ENCODE measurements around the gene PSMC1. TPM values are rescaled to one million over a fixed set of nuclear protein-coding genes. Genes with fewer than 3 reads are reported as not detected.

The PSMC1 gene
- total RNA-seq, 1 experiment from 2014 or later = 147 TPM

- no TSS peak for BruUV-seq (replicated peaks)
- no peaks in the 10 kb centered on the region for H3K27me3 Mint-ChIP-seq (ENCODE audit: unreplicated experiment)
- no peaks in the 10 kb centered on the region for H3K9me3 Mint-ChIP-seq (ENCODE audit: low read depth, unreplicated experiment)
- no peak for TF ChIP-seq CTCF (IDR thresholded peaks at IDR 0.05; ENCODE audit: unreplicated experiment)
- H3K27ac Mint-ChIP-seq (ENCODE audit: unreplicated experiment) = peak overlapping the region; percentile 45
- no peak overlapping the region for H3K4me3 Mint-ChIP-seq (ENCODE audit: low read depth, unreplicated experiment)
- H3K4me1 Mint-ChIP-seq (ENCODE audit: low read depth, unreplicated experiment) = no peaks in the 10 kb centered on the region
- CTCF ChIA-PET = interaction anchor here (0.8 to 1.2 kb wide), 3 partner anchors 37 to 99 kb away, joined by 3 to 11 read pairs (median 8); partner anchors contain the start of gene CALM1
- peaks cover 20% of the 10 kb centered on the region for H3K36me3 Mint-ChIP-seq (ENCODE audit: insufficient read depth, unreplicated experiment)
- no peak for DNase-seq
- intact Hi-C loops (cut with micrococcal nuclease; ENCODE audit: unreplicated experiment) = loop anchor here (1.0 to 5.0 kb wide), 5 partner anchors 98 to 602 kb away; no protein-coding TSS in a partner anchor
Observed at GRCh38 chr14:90300611-90301047, 44.3 kb downstream of the PSMC1 start.

- CTCF ChIA-PET = interaction anchor here (0.8 to 1.4 kb wide), 11 partner anchors 12 to 457 kb away, joined by 3 to 15 read pairs (median 5); partner anchors contain the start of gene CALM1
- H3K27me3 Mint-ChIP-seq (ENCODE audit: unreplicated experiment) = no peaks in the 10 kb centered on the region
- H3K4me1 Mint-ChIP-seq (ENCODE audit: low read depth, unreplicated experiment) = no peaks in the 10 kb centered on the region
- no peaks in the 10 kb centered on the region for H3K9me3 Mint-ChIP-seq (ENCODE audit: low read depth, unreplicated experiment)
- H3K4me3 Mint-ChIP-seq (ENCODE audit: low read depth, unreplicated experiment) = no peak overlapping the region
- no peak for DNase-seq
- BruUV-seq (replicated peaks) = no TSS peak
- intact Hi-C loops (cut with micrococcal nuclease; ENCODE audit: unreplicated experiment) = loop anchor here (1.0 to 5.0 kb wide), 5 partner anchors 98 to 601 kb away; no protein-coding TSS in a partner anchor
- TF ChIP-seq CTCF (IDR thresholded peaks at IDR 0.05; ENCODE audit: unreplicated experiment) = no peak
- peaks cover 20% of the 10 kb centered on the region for H3K36me3 Mint-ChIP-seq (ENCODE audit: insufficient read depth, unreplicated experiment)
- no peak overlapping the region for H3K27ac Mint-ChIP-seq (ENCODE audit: unreplicated experiment)
Observed at GRCh38 chr14:90301122-90301521, 44.8 kb downstream of the PSMC1 start.

- H3K4me3 Mint-ChIP-seq (ENCODE audit: low read depth, unreplicated experiment) = no peak overlapping the region
- no peaks in the 10 kb centered on the region for H3K9me3 Mint-ChIP-seq (ENCODE audit: low read depth, unreplicated experiment)
- H3K36me3 Mint-ChIP-seq (ENCODE audit: insufficient read depth, unreplicated experiment) = peaks cover 14% of the 10 kb centered on the region
- BruUV-seq (replicated peaks) = no TSS peak
- CTCF ChIA-PET = interaction anchor here (0.8 to 1.4 kb wide), 12 partner anchors 12 to 457 kb away, joined by 3 to 15 read pairs (median 4); partner anchors contain the start of gene CALM1
- TF ChIP-seq CTCF (IDR thresholded peaks at IDR 0.05; ENCODE audit: unreplicated experiment) = no peak
- DNase-seq = no peak
- no peaks in the 10 kb centered on the region for H3K4me1 Mint-ChIP-seq (ENCODE audit: low read depth, unreplicated experiment)
- H3K27me3 Mint-ChIP-seq (ENCODE audit: unreplicated experiment) = no peaks in the 10 kb centered on the region
- intact Hi-C loops (cut with micrococcal nuclease; ENCODE audit: unreplicated experiment) = loop anchor here (1.0 to 5.0 kb wide), 5 partner anchors 97 to 601 kb away; no protein-coding TSS in a partner anchor
- H3K27ac Mint-ChIP-seq (ENCODE audit: unreplicated experiment) = no peak overlapping the region
Observed at GRCh38 chr14:90301668-90302090, 45.3 kb downstream of the PSMC1 start.

GRCh38 chr14:90302529-90303303 is 46.4 kb downstream of the PSMC1 start:
- CTCF ChIA-PET = interaction anchor here (1.3 to 1.4 kb wide), 3 partner anchors 98 to 394 kb away, joined by 3 to 15 read pairs (median 5); no protein-coding TSS in a partner anchor
- intact Hi-C loops (cut with micrococcal nuclease; ENCODE audit: unreplicated experiment) = loop anchor here (5.0 kb wide), 3 partner anchors 300 to 600 kb away; no protein-coding TSS in a partner anchor
- Mint-ChIP-seq H3K27me3 (ENCODE audit: unreplicated experiment) (no peaks in the 10 kb centered on the region), H3K4me1 (ENCODE audit: low read depth, unreplicated experiment) (no peaks in the 10 kb centered on the region), H3K9me3 (ENCODE audit: low read depth, unreplicated experiment) (no peaks in the 10 kb centered on the region), H3K36me3 (ENCODE audit: insufficient read depth, unreplicated experiment) (peaks cover 14% of the 10 kb centered on the region), H3K4me3 (ENCODE audit: low read depth, unreplicated experiment) (no peak overlapping the region), H3K27ac (ENCODE audit: unreplicated experiment) (no peak overlapping the region)
- DNase-seq = no peak
- no TSS peak for BruUV-seq (replicated peaks)
- TF ChIP-seq CTCF (IDR thresholded peaks at IDR 0.05; ENCODE audit: unreplicated experiment) = no peak
